K562 (cell line): ENCODE measurements around the gene POLR3K. TPM values are rescaled to one million over a fixed set of nuclear protein-coding genes. Genes with fewer than 3 reads are reported as not detected.

ENCODE experiments used
- GATAD2A ChIP-seq: fragments of 450-650 bp; IDR thresholded peaks from 2 replicates; pipeline ENCODE4 v1.6.1; 2017
- HNRNPLL ChIP-seq: fragments of 200-400 bp; formaldehyde crosslinking; IDR thresholded peaks from 2 replicates; pipeline ENCODE4 v1.6.1; 2017; ENCODE audit warnings: low read length, low read depth, mild to moderate bottlenecking; ENCODE audit not compliant: poor library complexity, severe bottlenecking
- ILK ChIP-seq: fragments of 450-650 bp; IDR thresholded peaks from 2 replicates; pipeline ENCODE4 v1.6.1; 2016; ENCODE audit warnings: missing genetic modification characterization, low read depth, mild to moderate bottlenecking, missing compliant biosample characterization, moderate library complexity, borderline replicate concordance
- KDM1A ChIP-seq, 2 experiments: fragments of 450-650 bp; IDR thresholded peaks; 2 replicates each; pipeline ENCODE4 v1.6.1; 2016; ENCODE audit warnings: mild to moderate bottlenecking in 2 of 2
- MTF1 ChIP-seq: fragments of 250-450 bp; sonication (Bioruptor Pico); IDR thresholded peaks from 2 replicates; pipeline ENCODE4 v1.9.0; 2021; ENCODE audit warnings: moderate library complexity, mild to moderate bottlenecking, inconsistent platforms, borderline replicate concordance
- NFATC3 ChIP-seq: fragments of 450-650 bp; IDR thresholded peaks from 2 replicates; pipeline ENCODE4 v1.6.1; 2017; ENCODE audit warnings: mild to moderate bottlenecking
- POU5F1 ChIP-seq: fragments of 150-350 bp; IDR thresholded peaks from 2 replicates; pipeline ENCODE4 v1.6.1; 2014; ENCODE audit warnings: borderline replicate concordance, low read length, low read depth, mild to moderate bottlenecking; ENCODE audit not compliant: partially characterized antibody
- RUNX1 ChIP-seq: sonication (generic); IDR thresholded peaks from 2 replicates; pipeline ENCODE4 v1.6.1; 2016; ENCODE audit warnings: antibody characterized with exemption, low read depth
- SAFB2 ChIP-seq: fragments of 200-400 bp; formaldehyde crosslinking; IDR thresholded peaks from 2 replicates; pipeline ENCODE4 v1.6.1; 2018; ENCODE audit warnings: borderline replicate concordance, low read length, low read depth, moderate library complexity; ENCODE audit not compliant: severe bottlenecking
- ZKSCAN8 ChIP-seq: fragments of 200-800 bp; sonication (Bioruptor generic); IDR thresholded peaks from 2 replicates; pipeline ENCODE4 v1.6.1; 2016; ENCODE audit warnings: missing genetic modification characterization, missing compliant biosample characterization
- ZNF23 ChIP-seq: fragments of 250-450 bp; sonication (Bioruptor Pico); IDR thresholded peaks from 2 replicates; pipeline ENCODE4 v1.4.0; 2020; ENCODE audit warnings: mild to moderate bottlenecking
- ZNF324 ChIP-seq: fragments of 250-450 bp; sonication (Bioruptor Pico); IDR thresholded peaks from 2 replicates; pipeline ENCODE4 v1.4.0; 2020; ENCODE audit warnings: mild to moderate bottlenecking
- ZNF398 ChIP-seq: fragments of 250-450 bp; sonication (Bioruptor Pico); IDR thresholded peaks from 2 replicates; pipeline ENCODE4 v1.8.0; 2021; ENCODE audit warnings: moderate library complexity, mild to moderate bottlenecking, inconsistent platforms
- ZNF507 ChIP-seq: conservative IDR thresholded peaks from 2 replicates; pipeline ENCODE4 v1.6.1; 2017; ENCODE audit warnings: missing genetic modification characterization, missing compliant biosample characterization
- ZNF76 ChIP-seq: fragments of 250-450 bp; sonication (Bioruptor Pico); IDR thresholded peaks from 2 replicates; pipeline ENCODE4 v1.4.0; 2020; ENCODE audit warnings: mild to moderate bottlenecking, moderate library complexity, borderline replicate concordance
- polyA plus RNA-seq, 8 experiments: library from polyadenylated mRNA; depleted of rRNA in 4 of 8; stranded (reverse) in 5 of 8; unstranded in 3 of 8; fragments of >200 nt; fragmentation: Nextera tagmentation in 2 of 8; fragmentation: Illumina TruSeq in 1 of 8; extraction: Ambion mirVana in 2 of 8; extraction: Trizol in 1 of 8; gene quantifications; 2 replicates each; pipeline versions ENCODE4 v1.2.1 to v1.2.3, GENCODE V29; 2011 to 2014; ENCODE audit warnings: inconsistent platforms in 1 of 8, missing spikeins in 1 of 8
- total RNA-seq, 7 experiments: library from RNA; depleted of rRNA in 6 of 7; stranded (reverse); fragments of >200 nt in 6 of 7; fragmentation: Illumina TruSeq in 2 of 7; extraction: Trizol in 2 of 7; gene quantifications; 2 replicates each; pipeline versions ENCODE4 v1.2.1 to v1.2.3, GENCODE V29; 2011 to 2021; ENCODE audit warnings: low replicate concordance in 1 of 7
- TF ChIP-seq, protein P1 (sequence below): fragments of 200-600 bp; sonication (generic); IDR thresholded peaks from one replicate; pipeline ENCODE4 v1.6.1; 2012; ENCODE audit warnings: mild to moderate bottlenecking, low read depth, low read length, inconsistent platforms

The POLR3K gene
- total and polyA plus RNA-seq, 9 of the 15 experiments (the other 6 are each of a cell fraction or from before 2014, with no cell fraction given): 42.1 to 315 (median 86.7) TPM

GRCh38 chr16:77807-78443 lies 24.5 kb upstream of the POLR3K start, which contains the start of gene MPG (continued):
- TF ChIP-seq ZNF398 (CRISPR knock-in tag) (no peak), KDM1A (IDR thresholded peaks at IDR 0.05) (no peak), ZNF324 (no peak), ZNF23 (CRISPR knock-in tag) (no peak), ZKSCAN8 (CRISPR knock-in tag) (no peak), MTF1 (CRISPR knock-in tag) (no peak), ZNF76 (CRISPR knock-in tag) (no peak), ZNF507 (tag) (no peak), HNRNPLL (no peak), ILK (tag) (no peak), POU5F1 (no peak), SAFB2 (no peak), NFATC3 (no peak), RUNX1 (no peak), GATAD2A (no peak)
- TF ChIP-seq, protein P1, sequence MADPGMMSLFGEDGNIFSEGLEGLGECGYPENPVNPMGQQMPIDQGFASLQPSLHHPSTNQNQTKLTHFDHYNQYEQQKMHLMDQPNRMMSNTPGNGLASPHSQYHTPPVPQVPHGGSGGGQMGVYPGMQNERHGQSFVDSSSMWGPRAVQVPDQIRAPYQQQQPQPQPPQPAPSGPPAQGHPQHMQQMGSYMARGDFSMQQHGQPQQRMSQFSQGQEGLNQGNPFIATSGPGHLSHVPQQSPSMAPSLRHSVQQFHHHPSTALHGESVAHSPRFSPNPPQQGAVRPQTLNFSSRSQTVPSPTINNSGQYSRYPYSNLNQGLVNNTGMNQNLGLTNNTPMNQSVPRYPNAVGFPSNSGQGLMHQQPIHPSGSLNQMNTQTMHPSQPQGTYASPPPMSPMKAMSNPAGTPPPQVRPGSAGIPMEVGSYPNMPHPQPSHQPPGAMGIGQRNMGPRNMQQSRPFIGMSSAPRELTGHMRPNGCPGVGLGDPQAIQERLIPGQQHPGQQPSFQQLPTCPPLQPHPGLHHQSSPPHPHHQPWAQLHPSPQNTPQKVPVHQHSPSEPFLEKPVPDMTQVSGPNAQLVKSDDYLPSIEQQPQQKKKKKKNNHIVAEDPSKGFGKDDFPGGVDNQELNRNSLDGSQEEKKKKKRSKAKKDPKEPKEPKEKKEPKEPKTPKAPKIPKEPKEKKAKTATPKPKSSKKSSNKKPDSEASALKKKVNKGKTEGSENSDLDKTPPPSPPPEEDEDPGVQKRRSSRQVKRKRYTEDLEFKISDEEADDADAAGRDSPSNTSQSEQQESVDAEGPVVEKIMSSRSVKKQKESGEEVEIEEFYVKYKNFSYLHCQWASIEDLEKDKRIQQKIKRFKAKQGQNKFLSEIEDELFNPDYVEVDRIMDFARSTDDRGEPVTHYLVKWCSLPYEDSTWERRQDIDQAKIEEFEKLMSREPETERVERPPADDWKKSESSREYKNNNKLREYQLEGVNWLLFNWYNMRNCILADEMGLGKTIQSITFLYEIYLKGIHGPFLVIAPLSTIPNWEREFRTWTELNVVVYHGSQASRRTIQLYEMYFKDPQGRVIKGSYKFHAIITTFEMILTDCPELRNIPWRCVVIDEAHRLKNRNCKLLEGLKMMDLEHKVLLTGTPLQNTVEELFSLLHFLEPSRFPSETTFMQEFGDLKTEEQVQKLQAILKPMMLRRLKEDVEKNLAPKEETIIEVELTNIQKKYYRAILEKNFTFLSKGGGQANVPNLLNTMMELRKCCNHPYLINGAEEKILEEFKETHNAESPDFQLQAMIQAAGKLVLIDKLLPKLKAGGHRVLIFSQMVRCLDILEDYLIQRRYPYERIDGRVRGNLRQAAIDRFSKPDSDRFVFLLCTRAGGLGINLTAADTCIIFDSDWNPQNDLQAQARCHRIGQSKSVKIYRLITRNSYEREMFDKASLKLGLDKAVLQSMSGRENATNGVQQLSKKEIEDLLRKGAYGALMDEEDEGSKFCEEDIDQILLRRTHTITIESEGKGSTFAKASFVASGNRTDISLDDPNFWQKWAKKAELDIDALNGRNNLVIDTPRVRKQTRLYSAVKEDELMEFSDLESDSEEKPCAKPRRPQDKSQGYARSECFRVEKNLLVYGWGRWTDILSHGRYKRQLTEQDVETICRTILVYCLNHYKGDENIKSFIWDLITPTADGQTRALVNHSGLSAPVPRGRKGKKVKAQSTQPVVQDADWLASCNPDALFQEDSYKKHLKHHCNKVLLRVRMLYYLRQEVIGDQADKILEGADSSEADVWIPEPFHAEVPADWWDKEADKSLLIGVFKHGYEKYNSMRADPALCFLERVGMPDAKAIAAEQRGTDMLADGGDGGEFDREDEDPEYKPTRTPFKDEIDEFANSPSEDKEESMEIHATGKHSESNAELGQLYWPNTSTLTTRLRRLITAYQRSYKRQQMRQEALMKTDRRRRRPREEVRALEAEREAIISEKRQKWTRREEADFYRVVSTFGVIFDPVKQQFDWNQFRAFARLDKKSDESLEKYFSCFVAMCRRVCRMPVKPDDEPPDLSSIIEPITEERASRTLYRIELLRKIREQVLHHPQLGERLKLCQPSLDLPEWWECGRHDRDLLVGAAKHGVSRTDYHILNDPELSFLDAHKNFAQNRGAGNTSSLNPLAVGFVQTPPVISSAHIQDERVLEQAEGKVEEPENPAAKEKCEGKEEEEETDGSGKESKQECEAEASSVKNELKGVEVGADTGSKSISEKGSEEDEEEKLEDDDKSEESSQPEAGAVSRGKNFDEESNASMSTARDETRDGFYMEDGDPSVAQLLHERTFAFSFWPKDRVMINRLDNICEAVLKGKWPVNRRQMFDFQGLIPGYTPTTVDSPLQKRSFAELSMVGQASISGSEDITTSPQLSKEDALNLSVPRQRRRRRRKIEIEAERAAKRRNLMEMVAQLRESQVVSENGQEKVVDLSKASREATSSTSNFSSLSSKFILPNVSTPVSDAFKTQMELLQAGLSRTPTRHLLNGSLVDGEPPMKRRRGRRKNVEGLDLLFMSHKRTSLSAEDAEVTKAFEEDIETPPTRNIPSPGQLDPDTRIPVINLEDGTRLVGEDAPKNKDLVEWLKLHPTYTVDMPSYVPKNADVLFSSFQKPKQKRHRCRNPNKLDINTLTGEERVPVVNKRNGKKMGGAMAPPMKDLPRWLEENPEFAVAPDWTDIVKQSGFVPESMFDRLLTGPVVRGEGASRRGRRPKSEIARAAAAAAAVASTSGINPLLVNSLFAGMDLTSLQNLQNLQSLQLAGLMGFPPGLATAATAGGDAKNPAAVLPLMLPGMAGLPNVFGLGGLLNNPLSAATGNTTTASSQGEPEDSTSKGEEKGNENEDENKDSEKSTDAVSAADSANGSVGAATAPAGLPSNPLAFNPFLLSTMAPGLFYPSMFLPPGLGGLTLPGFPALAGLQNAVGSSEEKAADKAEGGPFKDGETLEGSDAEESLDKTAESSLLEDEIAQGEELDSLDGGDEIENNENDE: no peak
